Fibroblast of lung (primary cell): ENCODE results near the gene C1orf198. TPM values are rescaled to one million over a fixed set of nuclear protein-coding genes. Genes with fewer than 3 reads are reported as not detected.
A peak's percentile ranks its signal among the peaks of the same experiment; 100 is the strongest.

Experiments used
- DNase-seq, 2 donors: peaks; one replicate each; pipeline versions ENCODE4 v3.0.0 to v3.0.0-alpha.2; 2010; ENCODE audit warnings: low read depth in 2 of 2
- H2AFZ ChIP-seq: 2 replicates; pipeline ENCODE4 v1.5.1; 2012; ENCODE audit warnings: low read length, control low read depth, inconsistent platforms
- H3K27ac ChIP-seq: 2 replicates; pipeline ENCODE4 v1.5.1; 2011; ENCODE audit warnings: low read length, control low read depth; ENCODE audit not compliant: insufficient read depth
- H3K27me3 ChIP-seq: 2 replicates; pipeline ENCODE4 v1.5.1; 2011; ENCODE audit warnings: mild to moderate bottlenecking, low read length; ENCODE audit not compliant: control insufficient read depth, insufficient read depth
- H3K36me3 ChIP-seq: 2 replicates; pipeline ENCODE4 v1.5.1; 2011; ENCODE audit warnings: low read length; ENCODE audit not compliant: control insufficient read depth, insufficient read depth
- H3K4me1 ChIP-seq: 2 replicates; pipeline ENCODE4 v1.5.1; 2011; ENCODE audit warnings: low read length; ENCODE audit not compliant: control insufficient read depth, insufficient read depth; ENCODE audit errors: extremely low read depth
- H3K4me2 ChIP-seq: 2 replicates; pipeline ENCODE4 v1.5.1; 2011; ENCODE audit warnings: low read length, control low read depth; ENCODE audit not compliant: insufficient read depth; ENCODE audit errors: extremely low read depth
- H3K4me3 ChIP-seq, 4 experiments: fragments of 200-600 bp in 1 of 4; sonication (generic) in 1 of 4; replicated peaks in 1 of 4; 2 replicates each; pipeline ENCODE4 v1.5.1; 2011 to 2016; ENCODE audit warnings: low read length in 4 of 4, low read depth in 3 of 4, mild to moderate bottlenecking in 3 of 4, control low read depth in 2 of 4, inconsistent platforms in 1 of 4, mixed read lengths in 1 of 4; ENCODE audit not compliant: insufficient read depth in 1 of 4; ENCODE audit errors: control extremely low read depth in 1 of 4
- H3K79me2 ChIP-seq: 2 replicates; pipeline ENCODE4 v1.5.1; 2012; ENCODE audit warnings: mild to moderate bottlenecking, low read length, inconsistent platforms; ENCODE audit not compliant: control insufficient read depth, insufficient read depth
- H3K9ac ChIP-seq: 2 replicates; pipeline ENCODE4 v1.5.1; 2011; ENCODE audit warnings: mild to moderate bottlenecking, low read length, control low read depth; ENCODE audit not compliant: insufficient read depth
- H3K9me3 ChIP-seq: 2 replicates; pipeline ENCODE4 v1.5.1; 2012; ENCODE audit warnings: low read depth, low read length; ENCODE audit not compliant: control insufficient read depth, insufficient read depth
- H4K20me1 ChIP-seq: 2 replicates; pipeline ENCODE4 v1.5.1; 2011; ENCODE audit warnings: low read length; ENCODE audit not compliant: control insufficient read depth, insufficient read depth; ENCODE audit errors: extremely low read depth
- CTCF ChIP-seq, 2 donors: IDR thresholded peaks in 1 of 2; conservative IDR thresholded peaks in 1 of 2; 1 replicate in 1 of 2; 2 replicates in 1 of 2; pipeline ENCODE4 v1.5.1; 2011 to 2012; ENCODE audit warnings: low read length in 2 of 2, control low read depth in 1 of 2, inconsistent platforms in 1 of 2, low read depth in 1 of 2, mild to moderate bottlenecking in 1 of 2
- EZH2 ChIP-seq: IDR thresholded peaks from 2 replicates; pipeline ENCODE4 v1.5.1; 2012; ENCODE audit warnings: low read length, control low read depth, mild to moderate bottlenecking; ENCODE audit errors: missing control alignments
- polyA plus RNA-seq, 2 donors: library from polyadenylated mRNA; depleted of rRNA in 1 of 2; stranded (reverse) in 1 of 2; unstranded in 1 of 2; fragments of >200 nt; gene quantifications; 2 replicates each; pipeline ENCODE4 v1.2.1, GENCODE V29; 2011 to 2012; ENCODE audit warnings: missing spikeins in 1 of 2
- total RNA-seq: library from RNA; depleted of rRNA; stranded (reverse); fragments of >200 nt; gene quantifications from 2 replicates; pipeline ENCODE4 v1.2.1, GENCODE V29; 2014

Gene C1orf198
- total and polyA plus RNA-seq, 2 donors (not counting 1 experiment from before 2014, with no cell fraction given), result 57.8 to 215 TPM

- Histone ChIP-seq H3K79me2 (no peaks in the 10 kb centered on the region), H2AFZ (no peak overlapping the region), H3K4me1 (peaks cover 15% of the 10 kb centered on the region), H3K27ac (no peak overlapping the region), H3K9me3 (no peaks in the 10 kb centered on the region), H3K4me2 (no peak overlapping the region), H3K27me3 (no peaks in the 10 kb centered on the region), H4K20me1 (no peaks in the 10 kb centered on the region), H3K36me3 (no peaks in the 10 kb centered on the region), H3K4me3 (no peak overlapping the region), H3K9ac (no peak overlapping the region)
- TF ChIP-seq CTCF (conservative IDR thresholded peaks at IDR 0.05 in 1 of 2, IDR thresholded peaks at IDR 0.05 in 1 of 2; ENCODE audit: low read depth in 1 of 2, low read length in 2 of 2) (no peak), EZH2 (no peak)
- DNase-seq, result no peak
These were observed 7.0 kb upstream of the C1orf198 start for GRCh38 chr1:230875370-230875769.

- Histone ChIP-seq H4K20me1 (no peaks in the 10 kb centered on the region), H3K79me2 (peaks cover 21% of the 10 kb centered on the region), H3K9me3 (no peaks in the 10 kb centered on the region), H3K4me1 (peaks cover 9% of the 10 kb centered on the region), H3K4me3 (no peak overlapping the region), H3K27ac (no peak overlapping the region), H3K9ac (no peak overlapping the region), H3K27me3 (no peaks in the 10 kb centered on the region), H2AFZ (no peak overlapping the region), H3K36me3 (no peaks in the 10 kb centered on the region), H3K4me2 (no peak overlapping the region)
- TF ChIP-seq CTCF (conservative IDR thresholded peaks at IDR 0.05 in 1 of 2, IDR thresholded peaks at IDR 0.05 in 1 of 2; ENCODE audit: low read depth in 1 of 2, low read length in 2 of 2) (no peak), EZH2 (no peak)
- DNase-seq, result no peak
These were observed 2.6 kb upstream of the C1orf198 start for GRCh38 chr1:230870916-230871315.

GRCh38 chr1:230869500-230869899 lies 1.2 kb upstream of the C1orf198 start:
- H4K20me1 ChIP-seq, result no peaks in the 10 kb centered on the region
- no peak for TF ChIP-seq CTCF (conservative IDR thresholded peaks at IDR 0.05 in 1 of 2, IDR thresholded peaks at IDR 0.05 in 1 of 2; ENCODE audit: low read depth in 1 of 2, low read length in 2 of 2)
- no peak for TF ChIP-seq EZH2
- H3K9me3 ChIP-seq, result no peaks in the 10 kb centered on the region
- no peaks in the 10 kb centered on the region for H3K27me3 ChIP-seq
- H3K4me2 ChIP-seq, result peak overlapping the region; percentile 85
- peak overlapping the region; percentile 87 for H3K27ac ChIP-seq
- peak; percentile 33 to 74 for DNase-seq
- H3K9ac ChIP-seq, result no peak overlapping the region
- H3K4me3 ChIP-seq, result peak overlapping the region in 1 of 4 experiments; percentile 61
- H3K79me2 ChIP-seq, result peaks cover 36% of the 10 kb centered on the region
- peaks cover 15% of the 10 kb centered on the region for H3K4me1 ChIP-seq
- peaks cover 7% of the 10 kb centered on the region for H3K36me3 ChIP-seq
- H2AFZ ChIP-seq, result no peak overlapping the region
